22Rv1 (cell line): ENCODE data around the gene ACSM4.

ENCODE experiments used
- H3K27ac ChIP-seq: fragments of 450-650 bp; 2 replicates; pipeline ENCODE4 v1.5.1; 2017
- ZFX ChIP-seq: fragments of 450-650 bp; IDR thresholded peaks from 2 replicates; pipeline ENCODE4 v1.6.1; 2017; ENCODE audit warnings: antibody characterized with exemption, borderline replicate concordance
- TF ChIP-seq, protein P1 (sequence below): fragments of 450-650 bp; IDR thresholded peaks from 2 replicates; pipeline ENCODE4 v1.5.1; 2017; ENCODE audit warnings: mild to moderate bottlenecking

The ACSM4 gene

DNA sequence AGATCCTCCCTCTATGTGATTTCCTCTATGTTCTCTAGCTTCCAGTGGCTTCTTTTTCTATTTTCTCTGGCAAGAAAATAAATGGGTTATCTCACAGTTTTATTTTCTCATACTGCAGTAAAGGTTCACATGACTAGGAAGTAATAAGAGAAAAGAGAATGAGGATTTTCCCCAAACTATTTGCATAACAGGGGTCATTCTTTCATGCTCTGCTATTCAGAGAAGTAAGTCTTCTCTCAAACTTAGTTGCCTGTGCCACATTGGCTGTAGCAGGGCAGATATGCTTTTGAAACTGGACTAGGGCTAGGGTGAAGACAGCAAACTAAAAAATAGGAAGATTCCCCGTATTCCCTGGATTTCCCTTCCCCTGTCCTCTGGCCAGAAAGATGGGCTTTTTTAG, 57.4 kb downstream of the ACSM4 start:
- no peak overlapping the region for H3K27ac ChIP-seq
- TF ChIP-seq ZFX = no peak
- TF ChIP-seq, protein P1, sequence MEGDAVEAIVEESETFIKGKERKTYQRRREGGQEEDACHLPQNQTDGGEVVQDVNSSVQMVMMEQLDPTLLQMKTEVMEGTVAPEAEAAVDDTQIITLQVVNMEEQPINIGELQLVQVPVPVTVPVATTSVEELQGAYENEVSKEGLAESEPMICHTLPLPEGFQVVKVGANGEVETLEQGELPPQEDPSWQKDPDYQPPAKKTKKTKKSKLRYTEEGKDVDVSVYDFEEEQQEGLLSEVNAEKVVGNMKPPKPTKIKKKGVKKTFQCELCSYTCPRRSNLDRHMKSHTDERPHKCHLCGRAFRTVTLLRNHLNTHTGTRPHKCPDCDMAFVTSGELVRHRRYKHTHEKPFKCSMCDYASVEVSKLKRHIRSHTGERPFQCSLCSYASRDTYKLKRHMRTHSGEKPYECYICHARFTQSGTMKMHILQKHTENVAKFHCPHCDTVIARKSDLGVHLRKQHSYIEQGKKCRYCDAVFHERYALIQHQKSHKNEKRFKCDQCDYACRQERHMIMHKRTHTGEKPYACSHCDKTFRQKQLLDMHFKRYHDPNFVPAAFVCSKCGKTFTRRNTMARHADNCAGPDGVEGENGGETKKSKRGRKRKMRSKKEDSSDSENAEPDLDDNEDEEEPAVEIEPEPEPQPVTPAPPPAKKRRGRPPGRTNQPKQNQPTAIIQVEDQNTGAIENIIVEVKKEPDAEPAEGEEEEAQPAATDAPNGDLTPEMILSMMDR = no peak

DNA sequence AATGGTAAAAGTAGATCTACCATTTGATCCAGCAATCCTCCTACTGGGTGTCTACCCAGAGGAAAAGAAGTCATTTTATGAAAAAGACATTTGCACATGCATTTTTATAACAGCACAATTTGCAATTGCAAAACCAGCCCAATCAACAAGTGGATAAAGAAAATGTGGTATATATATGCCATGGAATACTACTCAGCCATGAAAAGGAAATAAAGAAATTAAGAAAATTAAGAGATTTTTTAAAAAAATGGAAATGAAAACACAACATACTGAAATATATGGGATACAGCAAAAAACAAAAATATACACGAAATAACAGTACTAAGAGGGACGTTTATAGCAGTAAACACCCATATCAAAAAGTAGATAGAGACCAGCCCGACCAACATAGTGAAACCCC, 58.9 kb downstream of the ACSM4 start:
- no peak for TF ChIP-seq ZFX
- TF ChIP-seq, protein P1 = no peak
- no peak overlapping the region for H3K27ac ChIP-seq

DNA sequence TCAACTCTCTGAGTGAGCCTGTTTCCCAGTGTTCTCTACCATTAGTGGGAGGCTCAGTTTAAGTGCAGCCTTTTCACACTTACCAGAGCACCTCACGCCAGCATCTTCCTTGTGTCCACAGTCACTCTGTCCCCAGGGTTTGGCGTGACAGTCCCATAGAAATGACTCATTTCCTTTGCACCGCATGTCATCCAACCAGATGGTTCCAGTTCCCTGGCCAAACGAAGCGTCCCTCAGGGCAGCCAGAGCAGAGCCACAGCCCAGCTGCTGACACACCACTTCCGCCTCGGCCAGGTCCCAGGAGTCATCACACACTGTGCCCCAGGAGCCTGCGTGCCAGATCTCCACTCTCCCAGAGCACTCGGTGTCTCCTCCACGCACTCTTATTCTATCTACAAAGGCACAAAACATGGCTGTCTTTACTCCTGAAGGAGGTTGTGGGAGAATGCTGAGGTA, 65.4 kb downstream of the ACSM4 start:
- H3K27ac ChIP-seq = no peak overlapping the region
- TF ChIP-seq ZFX = no peak
- TF ChIP-seq, protein P1 = no peak

DNA sequence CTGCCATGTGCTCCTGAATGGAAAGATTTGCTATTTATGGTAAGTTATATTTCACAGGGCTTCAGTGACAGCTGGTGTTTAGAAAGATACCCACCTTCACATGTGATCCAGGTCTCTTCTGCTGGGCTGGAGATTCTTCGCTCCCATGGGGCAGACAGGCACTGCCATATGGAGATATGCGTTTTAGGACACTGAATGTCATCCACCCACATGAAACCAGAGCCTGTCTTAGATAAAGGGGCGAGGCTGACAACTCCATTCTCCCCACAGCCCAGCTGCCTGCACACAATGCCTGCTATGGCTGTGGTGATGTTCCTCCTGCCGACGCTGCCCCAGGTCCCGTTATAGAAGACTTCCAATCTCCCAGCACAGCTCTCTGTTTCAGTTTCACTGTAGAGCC, 69.4 kb downstream of the ACSM4 start:
- TF ChIP-seq, protein P1 = no peak
- no peak for TF ChIP-seq ZFX
- no peak overlapping the region for H3K27ac ChIP-seq

DNA sequence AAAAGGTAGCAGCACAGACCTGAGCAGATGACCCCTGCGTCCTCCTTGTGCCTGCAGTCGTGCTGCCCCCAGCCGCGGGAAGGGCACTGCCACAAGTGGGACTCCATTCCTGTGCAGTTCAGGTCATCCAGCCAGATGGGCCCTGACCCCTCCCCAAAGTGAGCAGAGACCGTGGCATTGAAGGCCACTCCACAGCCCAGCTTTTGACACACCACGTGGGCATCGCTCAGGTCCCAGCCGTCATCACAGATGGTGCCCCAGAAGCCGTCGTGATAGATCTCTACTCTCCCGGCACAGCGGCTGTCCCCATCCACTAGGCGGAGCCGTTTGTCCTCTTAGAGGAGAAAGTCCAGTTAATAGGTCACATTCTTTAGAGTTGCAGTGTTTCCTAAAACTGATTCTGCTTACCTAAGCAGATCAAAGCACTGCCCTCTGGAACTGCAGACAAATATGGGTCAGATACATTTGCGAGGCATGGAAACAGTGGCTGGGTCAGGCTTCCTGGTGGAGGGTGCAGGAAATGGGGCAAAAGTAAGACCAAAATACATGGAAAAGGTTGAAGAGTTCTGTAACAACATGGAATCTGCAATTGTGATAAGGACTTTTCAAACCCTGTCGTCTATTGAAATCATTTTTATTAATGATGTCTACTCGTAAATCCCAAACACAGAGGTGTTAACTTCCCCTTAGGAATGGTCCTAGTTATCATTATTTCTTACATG, 70.7 kb downstream of the ACSM4 start:
- TF ChIP-seq, protein P1 = peak; percentile 91
- TF ChIP-seq ZFX = no peak
- no peak overlapping the region for H3K27ac ChIP-seq

DNA sequence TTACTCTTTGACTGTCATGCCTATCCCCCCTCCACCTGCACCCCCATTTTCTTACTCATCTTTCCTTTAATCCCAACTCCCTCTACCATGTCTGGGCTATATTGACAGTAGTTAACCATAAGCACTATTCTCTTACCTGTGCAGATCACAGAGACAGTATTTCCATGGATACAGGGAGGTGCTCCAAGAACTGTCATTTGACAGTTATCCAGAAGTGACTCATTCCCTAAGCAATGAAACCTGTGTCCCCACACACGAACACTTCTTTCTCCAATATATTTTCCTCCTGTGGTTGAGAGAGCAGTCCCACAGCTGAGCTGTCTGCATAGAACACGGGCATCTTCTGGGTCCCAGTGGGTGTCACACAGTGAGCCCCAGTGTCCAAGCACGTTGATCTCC, 71.3 kb downstream of the ACSM4 start:
- TF ChIP-seq ZFX = no peak
- TF ChIP-seq, protein P1 = no peak
- H3K27ac ChIP-seq = no peak overlapping the region

DNA sequence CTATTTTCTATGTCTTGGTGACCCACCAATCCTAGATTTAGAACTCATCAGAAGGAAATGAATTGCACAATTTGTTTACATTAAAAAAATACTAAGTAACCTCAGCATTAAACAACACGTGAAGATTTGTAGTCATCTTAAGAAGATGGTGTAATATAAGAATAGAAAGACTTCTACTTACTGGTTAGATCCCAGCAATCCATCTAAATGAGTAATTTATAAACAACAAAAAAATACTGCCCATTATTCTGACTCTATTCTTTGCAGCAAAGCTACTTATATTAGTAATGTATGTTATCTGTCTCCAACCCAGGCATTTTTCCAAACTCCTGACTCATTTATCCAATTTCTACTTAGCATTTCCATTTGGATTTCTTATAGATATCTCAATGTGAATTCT, 72.3 kb downstream of the ACSM4 start:
- no peak overlapping the region for H3K27ac ChIP-seq
- TF ChIP-seq ZFX = no peak
- TF ChIP-seq, protein P1 = no peak
